IMR-90 (cell line): Measurements from ENCODE around the gene GDF15. TPM values are rescaled to one million over a fixed set of nuclear protein-coding genes. Genes with fewer than 3 reads are reported as not detected.

Experiments used
- ATAC-seq: fragments of 200-7000 bp; cut with Tn5 transposase; 2 replicates; pipeline ENCODE4 v1.9.1; 2020; ENCODE audit warnings: low read depth, mild to moderate bottlenecking, moderate library complexity
- BruUV-seq: library from RNA; stranded (reverse); fragments of 400-500 nt; replicated peaks from 2 replicates; lab custom pipeline; 2021; lab: Mats Ljungman, UMichigan
- CTCF ChIA-PET: fragments of 300-600 bp; formaldehyde crosslinking; extraction: SDS; loops from one replicate; lab custom pipeline; 2021; ENCODE audit warnings: antibody characterized with exemption; lab: Yijun Ruan, JAX
- POLR2A ChIA-PET: fragments of 300-600 bp; sonication (Branson Sonifier 250); formaldehyde crosslinking; loops from one replicate; lab custom pipeline; 2022; ENCODE audit warnings: antibody characterized with exemption; ENCODE audit not compliant: unreplicated experiment; lab: Charles Lee
- DNase-seq: peaks from one replicate; pipeline ENCODE4 v3.0.0; 2013
- H2AFZ ChIP-seq: replicated peaks from 2 replicates; pipeline ENCODE3; 2013; ENCODE audit warnings: low read length, mild to moderate bottlenecking; ENCODE audit not compliant: poor library complexity
- H2AK5ac ChIP-seq: 2 replicates; pipeline ENCODE4 v1.6.1; 2013; ENCODE audit warnings: low read depth, low read length, inconsistent platforms
- H2AK9ac ChIP-seq: replicated peaks from 2 replicates; pipeline ENCODE3; 2013; ENCODE audit warnings: mild to moderate bottlenecking, low read depth, low read length, moderate library complexity; ENCODE audit not compliant: poor library complexity
- H2BK120ac ChIP-seq: 2 replicates; pipeline ENCODE4 v1.6.1; 2013; ENCODE audit warnings: low read depth, low read length, inconsistent platforms
- H2BK15ac ChIP-seq: 3 replicates; pipeline ENCODE4 v1.6.1; 2013; ENCODE audit warnings: low read depth, low read length, inconsistent platforms
- H2BK20ac ChIP-seq: 2 replicates; pipeline ENCODE4 v1.6.1; 2013; ENCODE audit warnings: low read depth, mild to moderate bottlenecking, inconsistent platforms, low read length, moderate library complexity
- H2BK5ac ChIP-seq: 2 replicates; pipeline ENCODE4 v1.6.1; 2013; ENCODE audit warnings: mild to moderate bottlenecking, low read depth, low read length, inconsistent platforms; ENCODE audit not compliant: poor library complexity, severe bottlenecking
- H3K14ac ChIP-seq: replicated peaks from 2 replicates; pipeline ENCODE4 v1.6.1; 2013; ENCODE audit warnings: low read depth, low read length, inconsistent platforms
- H3K18ac ChIP-seq: 2 replicates; pipeline ENCODE4 v1.6.1; 2013; ENCODE audit warnings: low read depth, low read length, control low read depth
- H3K23ac ChIP-seq: 2 replicates; pipeline ENCODE4 v1.6.1; 2013; ENCODE audit warnings: low read depth, low read length, inconsistent platforms
- H3K27ac ChIP-seq: 2 replicates; pipeline ENCODE4 v1.5.1; 2013; ENCODE audit warnings: mild to moderate bottlenecking, control low read depth, low read length; ENCODE audit not compliant: insufficient read depth
- H3K27me3 ChIP-seq: 2 replicates; pipeline ENCODE4 v1.6.1; 2013; ENCODE audit warnings: low read length; ENCODE audit not compliant: control insufficient read depth, insufficient read depth
- H3K36me3 ChIP-seq: 2 replicates; pipeline ENCODE4 v1.6.1; 2013; ENCODE audit warnings: low read length, mixed read lengths; ENCODE audit not compliant: control insufficient read depth, insufficient read depth
- H3K4ac ChIP-seq: 2 replicates; pipeline ENCODE4 v1.6.1; 2013; ENCODE audit warnings: low read depth, low read length, inconsistent platforms
- H3K4me1 ChIP-seq: 2 replicates; pipeline ENCODE4 v1.6.1; 2013; ENCODE audit warnings: low read length, mixed read lengths; ENCODE audit not compliant: control insufficient read depth, insufficient read depth
- H3K4me2 ChIP-seq: 2 replicates; pipeline ENCODE4 v1.6.1; 2013; ENCODE audit warnings: low read depth, mild to moderate bottlenecking, control low read depth, low read length, moderate library complexity
- H3K4me3 ChIP-seq: 2 replicates; pipeline ENCODE4 v1.5.1; 2013; ENCODE audit warnings: low read depth, mild to moderate bottlenecking, control low read depth, low read length, moderate library complexity; ENCODE audit not compliant: insufficient read depth
- H3K56ac ChIP-seq: 2 replicates; pipeline ENCODE4 v1.6.1; 2013; ENCODE audit warnings: low read length, inconsistent platforms; ENCODE audit not compliant: insufficient read depth; ENCODE audit errors: extremely low read depth
- H3K79me1 ChIP-seq, 2 experiments: 2 replicates each; pipeline ENCODE4 v1.6.1; 2013; ENCODE audit warnings: low read length in 2 of 2, inconsistent platforms in 1 of 2, low read depth in 1 of 2
- H3K9ac ChIP-seq: 2 replicates; pipeline ENCODE4 v1.6.1; 2013; ENCODE audit warnings: low read depth, low read length, control low read depth
- H3K9me1 ChIP-seq: 2 replicates; pipeline ENCODE4 v1.6.1; 2013; ENCODE audit warnings: low read length, inconsistent platforms; ENCODE audit not compliant: insufficient read depth
- H3K9me3 ChIP-seq: 2 replicates; pipeline ENCODE4 v1.6.1; 2013; ENCODE audit warnings: low read length; ENCODE audit not compliant: control insufficient read depth, insufficient read depth
- H4K20me1 ChIP-seq: 2 replicates; pipeline ENCODE4 v1.6.1; 2013; ENCODE audit warnings: low read length, inconsistent platforms; ENCODE audit not compliant: insufficient read depth
- H4K5ac ChIP-seq: 2 replicates; pipeline ENCODE4 v1.6.1; 2013; ENCODE audit warnings: mild to moderate bottlenecking, low read depth, low read length, control low read depth
- H4K8ac ChIP-seq, 2 experiments: 2 replicates each; pipeline ENCODE4 v1.6.1; 2013; ENCODE audit warnings: low read depth in 2 of 2, low read length in 2 of 2, control low read depth in 1 of 2, inconsistent platforms in 1 of 2
- H4K91ac ChIP-seq: 2 replicates; pipeline ENCODE4 v1.6.1; 2013; ENCODE audit warnings: low read depth, low read length, inconsistent platforms; ENCODE audit not compliant: insufficient read depth
- BHLHE40 ChIP-seq: fragments of 150-350 bp; IDR thresholded peaks from 2 replicates; pipeline ENCODE4 v1.6.1; 2016; ENCODE audit warnings: mild to moderate bottlenecking, low read depth, low read length
- CEBPB ChIP-seq: IDR thresholded peaks from 2 replicates; pipeline ENCODE4 v1.6.1; 2012; ENCODE audit warnings: low read depth, low read length, improper control_type of control experiment
- CHD1 ChIP-seq: IDR thresholded peaks from 2 replicates; pipeline ENCODE4 v1.6.1; 2012; ENCODE audit warnings: low read depth, low read length, improper control_type of control experiment
- CTCF ChIP-seq: conservative IDR thresholded peaks from 2 replicates; pipeline ENCODE4 v1.5.1; 2012; ENCODE audit warnings: mild to moderate bottlenecking, low read depth, low read length, improper control_type of control experiment
- ELK1 ChIP-seq: fragments of 150-350 bp; IDR thresholded peaks from 2 replicates; pipeline ENCODE4 v1.6.1; 2016; ENCODE audit warnings: low read depth, mild to moderate bottlenecking, low read length, moderate library complexity, borderline replicate concordance
- MAFK ChIP-seq: IDR thresholded peaks from 2 replicates; pipeline ENCODE4 v1.6.1; 2012; ENCODE audit warnings: low read depth, low read length, improper control_type of control experiment
- MAZ ChIP-seq: IDR thresholded peaks from 2 replicates; pipeline ENCODE4 v1.6.1; 2012; ENCODE audit warnings: low read depth, mild to moderate bottlenecking, low read length, improper control_type of control experiment, moderate library complexity, borderline replicate concordance
- NFE2L2 ChIP-seq: fragments of 150-350 bp; IDR thresholded peaks from 2 replicates; pipeline ENCODE4 v1.6.1; 2016; ENCODE audit warnings: low read depth, mild to moderate bottlenecking, low read length
- USF2 ChIP-seq: fragments of 150-350 bp; IDR thresholded peaks from 2 replicates; pipeline ENCODE4 v1.6.1; 2017; ENCODE audit warnings: mild to moderate bottlenecking, antibody characterized with exemption, low read length, low read depth
- WGBS, 2 experiments: methylation state at CpG; one replicate each; pipeline versions ENCODE4 v1.1.5 to v1.1.7; 2013; ENCODE audit warnings: missing lambda C conversion rate in 2 of 2; ENCODE audit not compliant: insufficient read length in 1 of 2; ENCODE audit errors: extremely low coverage in 2 of 2; 5-methylcytosine and 5-hydroxymethylcytosine counted together
- dilution Hi-C: fragments of 300-500 bp; cut with HindIII; formaldehyde crosslinking; loops from one replicate; pipeline ENCODE4 v1.14.3; 2018; ENCODE audit warnings: low sequenced_read_pairs; ENCODE audit not compliant: unreplicated experiment
- in situ Hi-C: fragments of 300-500 bp; cut with MboI; formaldehyde crosslinking; loops from 3 replicates; pipeline ENCODE4 v1.14.3; 2019; ENCODE audit warnings: low sequenced_read_pairs, inconsistent platforms, mixed read lengths
- intact Hi-C: fragments of 100-400 bp; cut with micrococcal nuclease; formaldehyde crosslinking; loops from 2 replicates; pipeline ENCODE4 v1.10.0; 2022
- polyA plus RNA-seq, 3 experiments: library from polyadenylated mRNA; depleted of rRNA; stranded (reverse); fragments of >200 nt; gene quantifications; 2 replicates each; pipeline ENCODE4 v1.2.3, GENCODE V29; 2012; ENCODE audit warnings: low replicate concordance in 1 of 3
- total RNA-seq: library from RNA; depleted of rRNA; stranded (reverse); fragments of >200 nt; gene quantifications from 2 replicates; pipeline ENCODE4 v1.2.3, GENCODE V29; 2012

The GDF15 gene
- total and polyA plus RNA-seq, 2 of the 4 experiments (the other 2 are of a cell fraction) = 5.6 to 49.8 TPM

- in situ Hi-C loops = no loop called here
- BruUV-seq = no TSS peak
- Histone ChIP-seq H3K18ac (no peak overlapping the region), H3K4me3 (no peak overlapping the region), H3K9me3 (no peaks in the 10 kb centered on the region), H3K14ac (no peak overlapping the region), H4K20me1 (peaks cover 50% of the 10 kb centered on the region), H3K36me3 (no peaks in the 10 kb centered on the region; the same call in 1 of the 2 replicates), H2BK15ac (no peak overlapping the region), H3K27me3 (no peaks in the 10 kb centered on the region), H3K4ac (no peak overlapping the region), H2AK9ac (peak overlapping the region; percentile 29), H2AFZ (peak overlapping the region; percentile 86), H4K91ac (no peak overlapping the region), H4K8ac (no peak overlapping the region), H2BK5ac (no peak overlapping the region), H2BK120ac (no peak overlapping the region), H3K4me1 (peaks cover 18% of the 10 kb centered on the region), H3K9ac (no peak overlapping the region), H3K79me1 (peaks cover 9 to 68% of the 10 kb centered on the region in 2 experiments), H3K27ac (no peak overlapping the region; the same call in 1 of the 2 replicates), H3K9me1 (peaks cover 15% of the 10 kb centered on the region), H3K23ac (no peak overlapping the region), H3K4me2 (no peak overlapping the region), H2AK5ac (no peak overlapping the region), H4K5ac (no peak overlapping the region), H2BK20ac (no peak overlapping the region), H3K56ac (no peak overlapping the region)
- POLR2A ChIA-PET = no interaction called here
- ATAC-seq (no peak), DNase-seq (no peak)
- intact Hi-C loops = no loop called here
- 69% methylated on average over 6 of the region's 17 CpGs; no CpG with 5 or more reads in 1 of the 2 experiments for WGBS, 2 experiments
- TF ChIP-seq MAZ (no peak), CEBPB (no peak), MAFK (no peak), NFE2L2 (no peak), CTCF (no peak), USF2 (no peak), ELK1 (no peak), CHD1 (no peak), BHLHE40 (no peak)
- dilution Hi-C loops = no loop called here
- CTCF ChIA-PET = no interaction called here
Observed at GRCh38 chr19:18428173-18428786, 42.3 kb downstream of the GDF15 start.
